ENCODE measurements around the gene EFNB2. TPM values are rescaled to one million over a fixed set of nuclear protein-coding genes. Genes with fewer than 3 reads are reported as not detected.

The EFNB2 gene
- polyA plus RNA-seq, 1 experiment, result 2.6 TPM

GRCh38 chr13:106561551-106562170 lies 26.2 kb upstream of the EFNB2 start:
- Histone ChIP-seq H3K4me3 (ENCODE audit: low read depth, low read length) (no peak overlapping the region), H3K9me3 (ENCODE audit: control insufficient read depth, insufficient read depth, low read length) (no peaks in the 10 kb centered on the region), H3K27ac (ENCODE audit: low read depth, low read length) (peak overlapping the region; percentile 13), H3K27me3 (ENCODE audit: control insufficient read depth, insufficient read depth, low read length) (no peaks in the 10 kb centered on the region)
- DNase-seq (ENCODE audit: low read depth, low spot score), result no peak
- ChIA-PET POLR2A (no interaction called here), CTCF (interaction anchor here (0.8 to 2.9 kb wide), 2 partner anchors 25 to 582 kb away, joined by 3 to 12 read pairs; no protein-coding TSS in a partner anchor)
- no peak for TF ChIP-seq CTCF (IDR thresholded peaks at IDR 0.05; ENCODE audit: low read depth, low read length)

GRCh38 chr13:106560821-106561220 lies 25.4 kb upstream of the EFNB2 start:
- no peak for DNase-seq (ENCODE audit: low read depth, low spot score)
- TF ChIP-seq CTCF (IDR thresholded peaks at IDR 0.05; ENCODE audit: low read depth, low read length), result no peak
- H3K9me3 ChIP-seq (ENCODE audit: control insufficient read depth, insufficient read depth, low read length), result no peaks in the 10 kb centered on the region
- H3K4me3 ChIP-seq (ENCODE audit: low read depth, low read length), result no peak overlapping the region
- no peak overlapping the region for H3K27ac ChIP-seq (ENCODE audit: low read depth, low read length)
- ChIA-PET POLR2A (no interaction called here), CTCF (no interaction called here)
- H3K27me3 ChIP-seq (ENCODE audit: control insufficient read depth, insufficient read depth, low read length), result no peaks in the 10 kb centered on the region

GRCh38 chr13:106558527-106558926 lies 23.1 kb upstream of the EFNB2 start:
- H3K27ac ChIP-seq (ENCODE audit: low read depth, low read length), result no peak overlapping the region
- DNase-seq (ENCODE audit: low read depth, low spot score), result no peak
- no peaks in the 10 kb centered on the region for H3K9me3 ChIP-seq (ENCODE audit: control insufficient read depth, insufficient read depth, low read length)
- TF ChIP-seq CTCF (IDR thresholded peaks at IDR 0.05; ENCODE audit: low read depth, low read length), result no peak
- no peak overlapping the region for H3K4me3 ChIP-seq (ENCODE audit: low read depth, low read length)
- no peaks in the 10 kb centered on the region for H3K27me3 ChIP-seq (ENCODE audit: control insufficient read depth, insufficient read depth, low read length)
- ChIA-PET POLR2A (no interaction called here), CTCF (interaction anchor here (2.4 kb wide), 1 partner anchor 62 kb away, joined by 6 read pairs; no protein-coding TSS in a partner anchor)

GRCh38 chr13:106555631-106556328 lies 20.3 kb upstream of the EFNB2 start:
- ChIA-PET POLR2A (no interaction called here), CTCF (interaction anchor here (1.0 kb wide), 1 partner anchor 589 kb away, joined by 4 read pairs; no protein-coding TSS in a partner anchor)
- TF ChIP-seq CTCF (IDR thresholded peaks at IDR 0.05; ENCODE audit: low read depth, low read length), result no peak
- H3K27me3 ChIP-seq (ENCODE audit: control insufficient read depth, insufficient read depth, low read length), result no peaks in the 10 kb centered on the region
- no peaks in the 10 kb centered on the region for H3K9me3 ChIP-seq (ENCODE audit: control insufficient read depth, insufficient read depth, low read length)
- DNase-seq (ENCODE audit: low read depth, low spot score), result no peak
- H3K27ac ChIP-seq (ENCODE audit: low read depth, low read length), result no peak overlapping the region
- H3K4me3 ChIP-seq (ENCODE audit: low read depth, low read length), result no peak overlapping the region

GRCh38 chr13:106551751-106552150 lies 16.3 kb upstream of the EFNB2 start:
- no peak for TF ChIP-seq CTCF (IDR thresholded peaks at IDR 0.05; ENCODE audit: low read depth, low read length)
- ChIA-PET POLR2A (no interaction called here), CTCF (interaction anchor here (0.8 to 1.5 kb wide), 4 partner anchors 11 to 572 kb away, joined by 3 to 4 read pairs (median 3); no protein-coding TSS in a partner anchor)
- no peak overlapping the region for H3K27ac ChIP-seq (ENCODE audit: low read depth, low read length)
- H3K27me3 ChIP-seq (ENCODE audit: control insufficient read depth, insufficient read depth, low read length), result no peaks in the 10 kb centered on the region
- no peak for DNase-seq (ENCODE audit: low read depth, low spot score)
- H3K9me3 ChIP-seq (ENCODE audit: control insufficient read depth, insufficient read depth, low read length), result no peaks in the 10 kb centered on the region
- H3K4me3 ChIP-seq (ENCODE audit: low read depth, low read length), result no peak overlapping the region

All from AG04450 (cell line).